H1 (cell line): ENCODE results near the gene DLG1. TPM values are rescaled to one million over a fixed set of nuclear protein-coding genes. Genes with fewer than 3 reads are reported as not detected.

Experiments
- CTCF ChIA-PET: fragments of 300-600 bp; sonication (Branson Sonifier 250); formaldehyde crosslinking; loops from one replicate; lab custom pipeline; 2021; ENCODE audit not compliant: partially characterized antibody; lab: Charles Lee
- POLR2A ChIA-PET: fragments of 300-600 bp; sonication (Branson Sonifier 250); formaldehyde crosslinking; loops from one replicate; lab custom pipeline; 2021; ENCODE audit warnings: inconsistent platforms; ENCODE audit not compliant: partially characterized antibody; lab: Charles Lee
- DNase-seq, 2 experiments: peaks; one replicate each; pipeline versions ENCODE4 v3.0.0 to v3.0.0-alpha.2; 2010 to 2022; ENCODE audit warnings: low spot score in 2 of 2, low read depth in 1 of 2, mixed read lengths in 1 of 2
- FAIRE-seq: peaks from 2 replicates; lab custom pipeline; 2011; peaks lifted over from hg19 to GRCh38; lab: Jason Lieb, UNC
- H2AFZ ChIP-seq: 2 replicates; pipeline ENCODE4 v1.8.1; 2012; ENCODE audit warnings: low read length, inconsistent platforms
- H2AK5ac ChIP-seq: 2 replicates; pipeline ENCODE4 v1.6.1; 2013; ENCODE audit warnings: low read depth, low read length
- H2BK120ac ChIP-seq: replicated peaks from 2 replicates; pipeline ENCODE3; 2013; ENCODE audit warnings: low read depth, low read length, inconsistent platforms
- H2BK12ac ChIP-seq: 2 replicates; pipeline ENCODE4 v1.6.1; 2013; ENCODE audit warnings: low read depth, low read length
- H2BK15ac ChIP-seq: 2 replicates; pipeline ENCODE4 v1.6.1; 2013; ENCODE audit warnings: low read length
- H2BK20ac ChIP-seq: 2 replicates; pipeline ENCODE4 v1.6.1; 2013; ENCODE audit warnings: low read length
- H2BK5ac ChIP-seq: 2 replicates; pipeline ENCODE4 v1.6.1; 2013; ENCODE audit warnings: low read depth, low read length
- H3K14ac ChIP-seq: 2 replicates; pipeline ENCODE4 v1.6.1; 2013; ENCODE audit warnings: inconsistent platforms; ENCODE audit not compliant: insufficient read length
- H3K18ac ChIP-seq: 2 replicates; pipeline ENCODE4 v1.6.1; 2013; ENCODE audit warnings: low read length; ENCODE audit errors: extremely low read depth
- H3K23ac ChIP-seq: 2 replicates; pipeline ENCODE4 v1.6.1; 2013; ENCODE audit warnings: inconsistent platforms; ENCODE audit not compliant: insufficient read length
- H3K23me2 ChIP-seq: 2 replicates; pipeline ENCODE4 v1.6.1; 2013; ENCODE audit warnings: low read depth, low read length
- H3K27ac ChIP-seq: 2 replicates; pipeline ENCODE4 v1.6.1; 2011; ENCODE audit warnings: low read depth, low read length, inconsistent platforms
- H3K27me3 ChIP-seq, 4 experiments: replicated peaks in 1 of 4; 1 replicate in 1 of 4; 2 replicates in 3 of 4; pipeline versions ENCODE4 v1.6.1 to v1.8.1; 2011 to 2013; ENCODE audit warnings: low read length in 3 of 4, mild to moderate bottlenecking in 3 of 4, inconsistent platforms in 2 of 4, mixed read lengths in 2 of 4, moderate library complexity in 1 of 4; ENCODE audit not compliant: control insufficient read depth in 3 of 4, insufficient read depth in 3 of 4; ENCODE audit errors: extremely low read depth in 1 of 4
- H3K36me3 ChIP-seq, 4 experiments: 2 replicates each; pipeline versions ENCODE4 v1.6.1 to v1.8.1; 2011 to 2013; ENCODE audit warnings: mild to moderate bottlenecking in 4 of 4, low read length in 3 of 4, moderate library complexity in 2 of 4, control low read depth in 1 of 4, inconsistent platforms in 1 of 4; ENCODE audit not compliant: insufficient read depth in 4 of 4, control insufficient read depth in 2 of 4
- H3K4ac ChIP-seq: replicated peaks from 2 replicates; pipeline ENCODE3; 2013; ENCODE audit warnings: low read length, low read depth, mixed read lengths, inconsistent platforms; ENCODE audit not compliant: insufficient read length
- H3K4me1 ChIP-seq, 4 experiments: replicated peaks in 1 of 4; 1 replicate in 1 of 4; 2 replicates in 3 of 4; pipeline versions ENCODE4 v1.6.1 to v1.8.1; 2011 to 2013; ENCODE audit warnings: low read length in 3 of 4, inconsistent platforms in 2 of 4, mixed read lengths in 1 of 4; ENCODE audit not compliant: insufficient read depth in 4 of 4, control insufficient read depth in 3 of 4
- H3K4me2 ChIP-seq, 2 experiments: 2 replicates each; pipeline versions ENCODE4 v1.6.1 to v1.8.1; 2011 to 2013; ENCODE audit warnings: low read depth in 2 of 2, low read length in 2 of 2, control low read depth in 1 of 2, inconsistent platforms in 1 of 2, mild to moderate bottlenecking in 1 of 2; ENCODE audit not compliant: insufficient read depth in 1 of 2
- H3K4me3 ChIP-seq, 4 experiments: fragments of 200-600, 300-600 bp in 1 of 4; sonication (generic), shearing (Covaris generic), sonication (Bioruptor Twin) in 1 of 4; 2 replicates each; pipeline versions ENCODE4 v1.5.1 to v1.8.1; 2011 to 2016; ENCODE audit warnings: low read length in 4 of 4, low read depth in 3 of 4, control low read depth in 2 of 4, inconsistent platforms in 2 of 4, mild to moderate bottlenecking in 2 of 4, mixed read lengths in 1 of 4, moderate library complexity in 1 of 4; ENCODE audit not compliant: insufficient read depth in 2 of 4; ENCODE audit errors: extremely low read depth in 1 of 4
- H3K56ac ChIP-seq: replicated peaks from 2 replicates; pipeline ENCODE3; 2013; ENCODE audit warnings: low read depth, mild to moderate bottlenecking, mixed read lengths, low read length, inconsistent platforms; ENCODE audit not compliant: insufficient read length
- H3K79me1 ChIP-seq: 2 replicates; pipeline ENCODE4 v1.6.1; 2013; ENCODE audit warnings: low read depth, low read length, control low read depth
- H3K79me2 ChIP-seq, 2 experiments: 2 replicates each; pipeline versions ENCODE4 v1.6.1 to v1.8.1; 2012 to 2013; ENCODE audit warnings: low read length in 2 of 2, mild to moderate bottlenecking in 2 of 2, inconsistent platforms in 1 of 2; ENCODE audit not compliant: insufficient read depth in 2 of 2, control insufficient read depth in 1 of 2
- H3K9ac ChIP-seq, 4 experiments: replicated peaks in 1 of 4; 1 replicate in 1 of 4; 2 replicates in 3 of 4; pipeline versions ENCODE4 v1.6.1 to v1.8.1; 2011 to 2013; ENCODE audit warnings: low read depth in 3 of 4, low read length in 3 of 4, control low read depth in 2 of 4, mild to moderate bottlenecking in 2 of 4, moderate library complexity in 2 of 4, inconsistent platforms in 1 of 4; ENCODE audit errors: extremely low read depth in 1 of 4
- H3K9me3 ChIP-seq, 2 experiments: 2 replicates each; pipeline versions ENCODE4 v1.6.1 to v1.8.1; 2012 to 2013; ENCODE audit warnings: mild to moderate bottlenecking in 2 of 2, moderate library complexity in 2 of 2, control low read depth in 1 of 2, inconsistent platforms in 1 of 2, low read depth in 1 of 2, low read length in 1 of 2, mixed read lengths in 1 of 2; ENCODE audit not compliant: insufficient read depth in 2 of 2
- H4K20me1 ChIP-seq, 2 experiments: replicated peaks in 1 of 2; 2 replicates each; pipeline versions ENCODE3 to v1.8.1; 2011 to 2013; ENCODE audit warnings: inconsistent platforms in 2 of 2, low read length in 2 of 2, mild to moderate bottlenecking in 1 of 2; ENCODE audit not compliant: insufficient read depth in 2 of 2, control insufficient read depth in 1 of 2
- H4K5ac ChIP-seq: 2 replicates; pipeline ENCODE4 v1.6.1; 2013; ENCODE audit warnings: low read length, low read depth, mixed read lengths, inconsistent platforms; ENCODE audit not compliant: insufficient read length
- H4K8ac ChIP-seq: 2 replicates; pipeline ENCODE4 v1.8.0; 2013; ENCODE audit warnings: mild to moderate bottlenecking, moderate library complexity, low read length, inconsistent platforms; ENCODE audit not compliant: insufficient read depth; ENCODE audit errors: extremely low read depth
- H4K91ac ChIP-seq: replicated peaks from 2 replicates; pipeline ENCODE3; 2013; ENCODE audit warnings: low read length, mixed read lengths, inconsistent platforms; ENCODE audit not compliant: insufficient read length
- CTCF ChIP-seq, 3 experiments: IDR thresholded peaks; 1 replicate in 2 of 3; 2 replicates in 1 of 3; pipeline versions ENCODE4 v1.5.1 to v1.6.1; 2011; ENCODE audit warnings: low read length in 3 of 3, mild to moderate bottlenecking in 3 of 3, inconsistent platforms in 2 of 3, low read depth in 1 of 3, moderate library complexity in 1 of 3; ENCODE audit not compliant: insufficient read depth in 1 of 3; ENCODE audit errors: control extremely low read depth in 1 of 3
- RNF2 ChIP-seq: fragments of 200-900, 300-1000 bp; sonication (generic); IDR thresholded peaks from 2 replicates; pipeline ENCODE4 v1.7.1; 2016; ENCODE audit warnings: borderline replicate concordance, low read depth, mild to moderate bottlenecking, antibody characterized with exemption, low read length; ENCODE audit not compliant: poor library complexity, severe bottlenecking; ENCODE audit errors: missing control alignments
- WGBS, 2 experiments: shearing (Covaris generic) in 1 of 2; methylation state at CpG; one replicate each; pipeline versions ENCODE4 v1.1.6 to v1.1.7; 2013 to 2015; ENCODE audit warnings: low lambda C conversion rate in 2 of 2, mixed read lengths in 2 of 2, inconsistent platforms in 1 of 2, low coverage in 1 of 2, missing lambda C conversion rate in 1 of 2; ENCODE audit not compliant: insufficient replicate concordance in 2 of 2, insufficient coverage in 1 of 2, insufficient read length in 1 of 2; ENCODE audit errors: extremely low coverage in 1 of 2, missing lambda C conversion rate in 1 of 2; 5-methylcytosine and 5-hydroxymethylcytosine counted together
- polyA plus RNA-seq, 7 experiments: library from polyadenylated mRNA; depleted of rRNA in 3 of 7; stranded (reverse) in 5 of 7; unstranded in 2 of 7; fragments of >200 nt in 5 of 7; fragments of 200-250 nt in 2 of 7; gene quantifications; 1 replicate in 5 of 7; 2 replicates in 1 of 7; 4 replicates in 1 of 7; pipeline versions ENCODE4 v1.2.1 to v1.2.3, GENCODE V29; 2011 to 2013; ENCODE audit warnings: missing spikeins in 2 of 7, mixed read lengths in 2 of 7
- total RNA-seq: library from RNA; stranded (reverse); fragmentation: NEBNext Ultra II Directional; extraction: Animal tissue kit (Norgen Biotek cat#: 25700); gene quantifications from 2 replicates; pipeline ENCODE4 v1.2.1, GENCODE V29; 2021

Gene DLG1
- total and polyA plus RNA-seq, 2 of the 8 experiments (the other 6 are each of a cell fraction or from before 2014, with no cell fraction given), result 13.4 to 78.8 TPM

- H3K4ac ChIP-seq, result no peak overlapping the region
- no peak overlapping the region for H2BK15ac ChIP-seq
- H2AK5ac ChIP-seq, result no peak overlapping the region
- H3K18ac ChIP-seq, result no peak overlapping the region
- H3K4me1 ChIP-seq, result peaks cover 3 to 6% (median 4%) of the 10 kb centered on the region in 4 experiments; a peak in 5 of 7 replicates
- FAIRE-seq (no peak), DNase-seq (no peak)
- no peaks in the 10 kb centered on the region for H3K79me2 ChIP-seq
- no peak overlapping the region for H3K4me3 ChIP-seq
- no peak overlapping the region for H3K23ac ChIP-seq
- H2BK120ac ChIP-seq, result no peak overlapping the region
- TF ChIP-seq CTCF (IDR thresholded peaks at IDR 0.05; ENCODE audit: control extremely low read depth in 1 of 3, insufficient read depth in 1 of 3, low read depth in 1 of 3, low read length in 3 of 3) (peak in 1 of 3 experiments; percentile 10; a peak in 1 of 4 replicates), RNF2 (no peak)
- H4K8ac ChIP-seq, result no peak overlapping the region
- H3K9ac ChIP-seq, result no peak overlapping the region
- no peak overlapping the region for H2BK20ac ChIP-seq
- H3K27me3 ChIP-seq, result no peaks in the 10 kb centered on the region; a peak in 1 of 7 replicates
- H3K4me2 ChIP-seq, result no peak overlapping the region
- H3K56ac ChIP-seq, result no peak overlapping the region
- H2BK5ac ChIP-seq, result no peak overlapping the region
- WGBS, 2 experiments, result 86% methylated on average over 3 of the region's 3 CpGs; no CpG with 5 or more reads in 1 of the 2 experiments
- no peak overlapping the region for H3K14ac ChIP-seq
- H3K79me1 ChIP-seq, result no peaks in the 10 kb centered on the region
- no peak overlapping the region for H4K5ac ChIP-seq
- H3K23me2 ChIP-seq, result no peaks in the 10 kb centered on the region
- no peaks in the 10 kb centered on the region for H3K36me3 ChIP-seq
- CTCF ChIA-PET, result interaction anchor here (0.6 to 1.8 kb wide), 7 partner anchors 10 to 486 kb away, joined by 3 to 6 read pairs (median 4); no protein-coding TSS in a partner anchor
- no peaks in the 10 kb centered on the region for H3K9me3 ChIP-seq
- no peak overlapping the region for H2BK12ac ChIP-seq
- H2AFZ ChIP-seq, result no peak overlapping the region
- H4K20me1 ChIP-seq, result no peaks in the 10 kb centered on the region
- POLR2A ChIA-PET, result no interaction called here
- H3K27ac ChIP-seq, result no peak overlapping the region
- H4K91ac ChIP-seq, result no peak overlapping the region
These were observed 32.7 kb upstream of the DLG1 start for GRCh38 chr3:197331131-197331530.
